ENCODE data around the gene HIGD2A.

Gene HIGD2A

GRCh38 chr5:176369934-176370711 is 18.4 kb upstream of the HIGD2A start:
- DNase-seq (ENCODE audit: low read depth in 2 of 2) = no peak

GRCh38 chr5:176371621-176372539 is 16.7 kb upstream of the HIGD2A start:
- no peak for DNase-seq (ENCODE audit: low read depth in 2 of 2)

- no peak for DNase-seq (ENCODE audit: low read depth in 2 of 2)
These were observed 15.3 kb upstream of the HIGD2A start for GRCh38 chr5:176373100-176373818.

GRCh38 chr5:176379881-176380280 is 8.7 kb upstream of the HIGD2A start:
- DNase-seq (ENCODE audit: low read depth in 2 of 2) = no peak

GRCh38 chr5:176381423-176381822 is 7.1 kb upstream of the HIGD2A start:
- no peak for DNase-seq (ENCODE audit: low read depth in 2 of 2)

- no peak for DNase-seq (ENCODE audit: low read depth in 2 of 2)
These were observed 6.6 kb upstream of the HIGD2A start for GRCh38 chr5:176381979-176382378.

- no peak for DNase-seq (ENCODE audit: low read depth in 2 of 2)
These were observed 5.8 kb upstream of the HIGD2A start for GRCh38 chr5:176382721-176383120.

GRCh38 chr5:176383248-176383905 is 5.2 kb upstream of the HIGD2A start:
- no peak for DNase-seq (ENCODE audit: low read depth in 2 of 2)

GRCh38 chr5:176383961-176384360 is 4.6 kb upstream of the HIGD2A start:
- no peak for DNase-seq (ENCODE audit: low read depth in 2 of 2)

- DNase-seq (ENCODE audit: low read depth in 2 of 2) = no peak
These were observed 4.1 kb upstream of the HIGD2A start for GRCh38 chr5:176384366-176384930.

GRCh38 chr5:176384991-176385390 is 3.6 kb upstream of the HIGD2A start:
- DNase-seq (ENCODE audit: low read depth in 2 of 2) = no peak

GRCh38 chr5:176386491-176386890 is 2.1 kb upstream of the HIGD2A start:
- DNase-seq (ENCODE audit: low read depth in 2 of 2) = no peak

GRCh38 chr5:176387384-176387925 is 1.1 kb upstream of the HIGD2A start:
- DNase-seq (ENCODE audit: low read depth in 2 of 2) = no peak

- no peak for DNase-seq (ENCODE audit: low read depth in 2 of 2)
These were observed 528 bp upstream of the HIGD2A start for GRCh38 chr5:176388003-176388443.

- no peak for DNase-seq (ENCODE audit: low read depth in 2 of 2)
These were observed 878 bp downstream of the HIGD2A start for GRCh38 chr5:176389135-176390123.

- no peak for DNase-seq (ENCODE audit: low read depth in 2 of 2)
These were observed 2.9 kb downstream of the HIGD2A start for GRCh38 chr5:176391479-176391878.

GRCh38 chr5:176391999-176392398 is 3.4 kb downstream of the HIGD2A start:
- no peak for DNase-seq (ENCODE audit: low read depth in 2 of 2)

GRCh38 chr5:176392526-176392925 is 4.0 kb downstream of the HIGD2A start:
- no peak for DNase-seq (ENCODE audit: low read depth in 2 of 2)

GRCh38 chr5:176394096-176394495 is 5.5 kb downstream of the HIGD2A start:
- DNase-seq (ENCODE audit: low read depth in 2 of 2) = no peak

All from stimulated activated CD8-positive, alpha-beta memory T cell treated with anti-CD3 and anti-CD28 coated beads, Interleukin-7, amount 100 ng/mL, for 1 hour (primary cell).